GM12872 (cell line): ENCODE data around the gene RIMS1.

Experiments used
- CTCF ChIP-seq: IDR thresholded peaks from 3 replicates; pipeline ENCODE4 v1.5.1; 2011; ENCODE audit warnings: low read depth, mild to moderate bottlenecking, low read length, moderate library complexity; ENCODE audit not compliant: insufficient read depth

The RIMS1 gene

GRCh38 chr6:72288592-72288991 is 402.2 kb downstream of the RIMS1 start:
- no peak for TF ChIP-seq CTCF

GRCh38 chr6:72290620-72291019 is 404.3 kb downstream of the RIMS1 start:
- no peak for TF ChIP-seq CTCF

- TF ChIP-seq CTCF: no peak
Observed at GRCh38 chr6:72296375-72296774, 410.0 kb downstream of the RIMS1 start.

GRCh38 chr6:72305971-72306370 is 419.6 kb downstream of the RIMS1 start:
- TF ChIP-seq CTCF: no peak

- no peak for TF ChIP-seq CTCF
Observed at GRCh38 chr6:72316675-72317380, 430.5 kb downstream of the RIMS1 start.

GRCh38 chr6:72321788-72322187 is 435.4 kb downstream of the RIMS1 start:
- TF ChIP-seq CTCF: no peak

GRCh38 chr6:72322771-72323170 is 436.4 kb downstream of the RIMS1 start:
- TF ChIP-seq CTCF: no peak
